Astrocyte of the cerebellum (primary cell): ENCODE results near the gene LRIG1.

Source experiments
- DNase-seq: peaks from one replicate; pipeline ENCODE4 v3.0.0-alpha.2; 2011; ENCODE audit warnings: low read depth
- H3K4me3 ChIP-seq: 2 replicates; pipeline ENCODE4 v1.5.1; 2011; ENCODE audit warnings: mild to moderate bottlenecking, low read depth, low read length, moderate library complexity
- CTCF ChIP-seq: IDR thresholded peaks from 2 replicates; pipeline ENCODE4 v1.5.1; 2012; ENCODE audit warnings: low read length, low read depth, moderate library complexity, mild to moderate bottlenecking; ENCODE audit errors: missing control alignments
- in situ Hi-C: cut with HindIII; loops from 2 replicates; pipeline ENCODE4 v1.10.0; 2017; ENCODE audit warnings: low sequenced_read_pairs

Gene LRIG1

GRCh38 chr3:66485291-66485968 is 15.4 kb downstream of the LRIG1 start:
- H3K4me3 ChIP-seq = no peak overlapping the region
- DNase-seq = no peak
- in situ Hi-C loops = loop anchor here (5.0 kb wide), 1 partner anchor 93 kb away; no protein-coding TSS in a partner anchor
- no peak for TF ChIP-seq CTCF

GRCh38 chr3:66484106-66484844 is 16.5 kb downstream of the LRIG1 start:
- in situ Hi-C loops = no loop called here
- H3K4me3 ChIP-seq = no peak overlapping the region
- no peak for DNase-seq
- no peak for TF ChIP-seq CTCF

GRCh38 chr3:66483409-66483906 is 17.4 kb downstream of the LRIG1 start:
- TF ChIP-seq CTCF = no peak
- H3K4me3 ChIP-seq = no peak overlapping the region
- in situ Hi-C loops = no loop called here
- DNase-seq = no peak

- no peak overlapping the region for H3K4me3 ChIP-seq
- in situ Hi-C loops = no loop called here
- TF ChIP-seq CTCF = no peak
- DNase-seq = no peak
These were observed 17.8 kb downstream of the LRIG1 start for GRCh38 chr3:66483006-66483405.

- no peak for TF ChIP-seq CTCF
- H3K4me3 ChIP-seq = no peak overlapping the region
- in situ Hi-C loops = no loop called here
- DNase-seq = no peak
These were observed 18.8 kb downstream of the LRIG1 start for GRCh38 chr3:66482018-66482404.

GRCh38 chr3:66481071-66482017 is 19.5 kb downstream of the LRIG1 start:
- H3K4me3 ChIP-seq = no peak overlapping the region
- in situ Hi-C loops = no loop called here
- no peak for DNase-seq
- TF ChIP-seq CTCF = no peak
